IgD-negative memory B cell (primary cell): ENCODE data around the gene VEPH1. TPM values are rescaled to one million over a fixed set of nuclear protein-coding genes. Genes with fewer than 3 reads are reported as not detected.

ENCODE experiments used
- H3K27ac Mint-ChIP-seq, 3 donors: one replicate each; pipeline ENCODE4 v1.8.0; 2020 to 2022; ENCODE audit warnings: mild to moderate bottlenecking in 3 of 3, mixed read lengths in 3 of 3, moderate library complexity in 1 of 3
- H3K27me3 Mint-ChIP-seq: one replicate; pipeline ENCODE4 v1.8.0; 2021; ENCODE audit warnings: mixed read lengths
- H3K36me3 Mint-ChIP-seq: one replicate; pipeline ENCODE4 v1.8.0; 2020; ENCODE audit warnings: mild to moderate bottlenecking, mixed read lengths
- H3K4me1 Mint-ChIP-seq, 3 donors: one replicate each; pipeline ENCODE4 v1.8.0; 2020 to 2022; ENCODE audit warnings: mixed read lengths in 3 of 3, mild to moderate bottlenecking in 1 of 3
- H3K4me3 Mint-ChIP-seq, 4 donors: one replicate each; pipeline ENCODE4 v1.8.0; 2020 to 2022; ENCODE audit warnings: mild to moderate bottlenecking in 4 of 4, mixed read lengths in 4 of 4, moderate library complexity in 3 of 4
- H3K9me3 Mint-ChIP-seq, 3 donors: one replicate each; pipeline ENCODE4 v1.8.0; 2020 to 2021; ENCODE audit warnings: mixed read lengths in 3 of 3, mild to moderate bottlenecking in 1 of 3
- polyA plus RNA-seq: library from polyadenylated mRNA; unstranded; fragments of 300-500 nt; fragmentation: Illumina TruSeq; gene quantifications from one replicate; pipeline ENCODE4 v1.2.3, GENCODE V29; 2021

VEPH1 gene
- polyA plus RNA-seq, 1 donor from 2014 or later = not detected

- Mint-ChIP-seq H3K9me3 (no peaks in the 10 kb centered on the region), H3K4me1 (no peaks in the 10 kb centered on the region), H3K27me3 (no peaks in the 10 kb centered on the region), H3K4me3 (no peak overlapping the region), H3K27ac (no peak overlapping the region), H3K36me3 (peaks cover 2% of the 10 kb centered on the region)
Observed at GRCh38 chr3:157294953-157295352, 208.3 kb downstream of the VEPH1 start.

GRCh38 chr3:157294491-157294890 is 208.7 kb downstream of the VEPH1 start:
- Mint-ChIP-seq H3K4me3 (no peak overlapping the region), H3K27ac (no peak overlapping the region)

DNA sequence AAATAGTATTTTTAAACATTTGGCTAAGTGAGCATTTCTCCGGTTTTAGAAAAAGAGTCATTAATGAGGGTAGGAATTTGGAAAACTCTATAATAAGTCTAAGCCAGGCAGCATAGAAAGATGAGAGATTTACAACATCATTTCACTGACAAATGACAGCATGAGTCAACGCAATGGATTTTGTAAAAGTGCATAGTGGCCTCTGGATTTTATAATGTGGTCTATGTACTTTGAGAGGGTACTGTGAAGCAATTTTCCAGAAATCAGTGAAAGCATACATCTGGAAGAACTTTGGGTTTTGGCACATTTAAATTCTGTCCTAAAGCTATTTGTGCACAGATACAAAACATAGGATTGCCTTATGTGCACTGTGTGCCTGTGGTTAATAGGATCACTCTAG is 212.4 kb downstream of the VEPH1 start:
- Mint-ChIP-seq H3K27me3 (no peaks in the 10 kb centered on the region), H3K36me3 (peaks cover 5% of the 10 kb centered on the region), H3K4me1 (no peaks in the 10 kb centered on the region), H3K9me3 (no peaks in the 10 kb centered on the region), H3K4me3 (no peak overlapping the region), H3K27ac (no peak overlapping the region)

More at GRCh38 chr3:157294491-157294890, 208.7 kb downstream of the VEPH1 start:
- no peaks in the 10 kb centered on the region for H3K4me1 Mint-ChIP-seq
- H3K9me3 Mint-ChIP-seq = no peaks in the 10 kb centered on the region
- peaks cover 2% of the 10 kb centered on the region for H3K36me3 Mint-ChIP-seq
- no peaks in the 10 kb centered on the region for H3K27me3 Mint-ChIP-seq

DNA sequence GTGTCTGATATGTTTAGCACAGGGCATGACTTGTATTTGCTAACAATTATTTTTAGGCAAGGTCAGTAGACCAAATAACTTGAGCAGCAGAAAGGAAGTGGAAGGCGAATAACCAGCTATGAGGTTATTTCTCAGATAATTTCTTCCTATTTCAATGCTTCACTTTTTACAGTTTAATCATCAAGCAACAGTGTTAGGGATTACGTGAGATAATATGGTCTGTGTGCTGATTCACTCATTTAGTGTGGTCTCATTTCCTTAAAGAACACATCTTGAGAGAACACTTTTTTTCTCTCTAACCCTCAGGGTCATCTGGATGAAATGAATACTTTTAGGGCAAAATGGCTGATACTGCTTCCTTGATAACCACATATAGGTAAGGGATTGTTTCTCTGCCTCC is 217.2 kb downstream of the VEPH1 start:
- H3K9me3 Mint-ChIP-seq = no peaks in the 10 kb centered on the region
- H3K27ac Mint-ChIP-seq = no peak overlapping the region
- no peaks in the 10 kb centered on the region for H3K27me3 Mint-ChIP-seq
- H3K4me3 Mint-ChIP-seq = no peak overlapping the region
- no peaks in the 10 kb centered on the region for H3K4me1 Mint-ChIP-seq
- H3K36me3 Mint-ChIP-seq = peaks cover 3% of the 10 kb centered on the region

DNA sequence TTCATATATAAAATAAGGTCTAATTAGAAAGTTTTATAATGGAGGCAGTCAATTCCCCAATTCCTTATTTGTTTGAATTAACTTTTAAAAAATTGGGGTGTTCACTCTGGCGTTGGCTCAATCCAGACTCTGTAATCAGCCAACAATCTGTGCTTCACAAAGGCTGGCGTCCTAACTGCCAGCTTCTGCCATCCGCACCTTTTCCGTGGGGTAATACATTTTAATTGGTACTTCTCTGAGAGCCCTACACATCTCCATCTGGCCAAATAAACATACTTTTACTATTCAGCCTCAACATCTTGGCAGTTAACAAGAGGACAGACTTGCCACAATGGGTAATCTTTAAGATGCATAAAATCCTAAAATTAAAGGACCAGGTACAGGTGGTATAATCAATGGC is 218.1 kb downstream of the VEPH1 start:
- H3K9me3 Mint-ChIP-seq = no peaks in the 10 kb centered on the region
- no peaks in the 10 kb centered on the region for H3K27me3 Mint-ChIP-seq
- peaks cover 3% of the 10 kb centered on the region for H3K36me3 Mint-ChIP-seq
- no peak overlapping the region for H3K4me3 Mint-ChIP-seq
- no peaks in the 10 kb centered on the region for H3K4me1 Mint-ChIP-seq
- no peak overlapping the region for H3K27ac Mint-ChIP-seq

GRCh38 chr3:157284688-157285087 is 218.5 kb downstream of the VEPH1 start:
- no peaks in the 10 kb centered on the region for H3K27me3 Mint-ChIP-seq
- no peaks in the 10 kb centered on the region for H3K4me1 Mint-ChIP-seq
- H3K4me3 Mint-ChIP-seq = no peak overlapping the region
- peaks cover 3% of the 10 kb centered on the region for H3K36me3 Mint-ChIP-seq
- H3K27ac Mint-ChIP-seq = no peak overlapping the region
- no peaks in the 10 kb centered on the region for H3K9me3 Mint-ChIP-seq

- H3K27ac Mint-ChIP-seq = no peak overlapping the region
- no peaks in the 10 kb centered on the region for H3K4me1 Mint-ChIP-seq
- no peaks in the 10 kb centered on the region for H3K27me3 Mint-ChIP-seq
- no peaks in the 10 kb centered on the region for H3K9me3 Mint-ChIP-seq
- H3K4me3 Mint-ChIP-seq = no peak overlapping the region
- no peaks in the 10 kb centered on the region for H3K36me3 Mint-ChIP-seq
Observed at GRCh38 chr3:157282261-157283191, 220.7 kb downstream of the VEPH1 start.

- H3K27me3 Mint-ChIP-seq = no peaks in the 10 kb centered on the region
- H3K4me3 Mint-ChIP-seq = no peak overlapping the region
Observed at GRCh38 chr3:157280786-157281185, 222.4 kb downstream of the VEPH1 start.

DNA sequence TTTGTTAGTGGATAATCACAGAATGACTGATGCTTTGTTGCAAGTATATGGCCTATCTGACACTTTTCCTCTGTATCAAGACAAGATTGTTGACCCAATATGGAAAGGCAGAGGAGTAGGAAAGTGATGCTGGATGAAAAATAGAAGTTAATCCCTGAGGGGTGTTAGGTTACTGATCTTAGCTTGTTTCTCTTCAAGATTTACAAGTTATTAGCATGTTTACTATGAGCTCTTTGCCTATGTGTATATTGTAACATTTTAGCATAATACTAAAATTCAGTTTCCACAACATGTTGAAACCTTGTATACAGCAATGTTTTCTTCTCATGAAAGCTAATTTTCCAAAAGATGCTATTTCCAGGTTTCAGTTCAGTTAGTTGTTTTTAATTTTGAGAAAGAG is 222.9 kb downstream of the VEPH1 start:
- H3K9me3 Mint-ChIP-seq = no peaks in the 10 kb centered on the region

More at GRCh38 chr3:157280786-157281185, 222.4 kb downstream of the VEPH1 start:
- no peaks in the 10 kb centered on the region for H3K9me3 Mint-ChIP-seq
- H3K27ac Mint-ChIP-seq = no peak overlapping the region
- no peaks in the 10 kb centered on the region for H3K4me1 Mint-ChIP-seq
- H3K36me3 Mint-ChIP-seq = no peaks in the 10 kb centered on the region

DNA sequence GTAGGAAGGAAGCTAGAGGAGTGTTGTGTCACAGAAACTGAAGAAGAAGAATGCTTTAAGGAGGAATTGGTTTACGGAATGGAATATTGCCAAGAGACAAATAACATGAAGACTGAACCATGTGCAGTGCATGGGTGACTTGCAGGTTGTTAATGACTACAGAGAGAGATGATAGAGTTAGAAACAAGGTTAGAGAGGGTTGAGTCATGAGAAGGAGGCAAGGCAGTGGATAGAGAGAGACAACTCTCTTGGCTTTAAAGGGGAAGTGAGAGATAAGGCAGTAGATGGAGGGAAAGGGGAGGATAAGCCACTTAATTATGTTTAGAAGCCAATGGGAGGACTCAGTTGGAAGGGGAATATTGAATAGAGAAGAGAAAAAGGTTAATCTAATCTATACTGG is 224.0 kb downstream of the VEPH1 start:
- H3K36me3 Mint-ChIP-seq = no peaks in the 10 kb centered on the region
- no peaks in the 10 kb centered on the region for H3K9me3 Mint-ChIP-seq
- no peak overlapping the region for H3K4me3 Mint-ChIP-seq
- no peaks in the 10 kb centered on the region for H3K27me3 Mint-ChIP-seq
- no peak overlapping the region for H3K27ac Mint-ChIP-seq
- H3K4me1 Mint-ChIP-seq = no peaks in the 10 kb centered on the region

More for the DNA sequence above, 222.9 kb downstream of the VEPH1 start:
- Mint-ChIP-seq H3K27ac (no peak overlapping the region), H3K4me3 (no peak overlapping the region), H3K4me1 (no peaks in the 10 kb centered on the region), H3K27me3 (no peaks in the 10 kb centered on the region), H3K36me3 (no peaks in the 10 kb centered on the region)

GRCh38 chr3:157276801-157277200 is 226.4 kb downstream of the VEPH1 start:
- H3K4me1 Mint-ChIP-seq = no peaks in the 10 kb centered on the region
- H3K4me3 Mint-ChIP-seq = no peak overlapping the region
- peaks cover 1% of the 10 kb centered on the region for H3K36me3 Mint-ChIP-seq
- H3K27me3 Mint-ChIP-seq = no peaks in the 10 kb centered on the region
- H3K9me3 Mint-ChIP-seq = no peaks in the 10 kb centered on the region
- H3K27ac Mint-ChIP-seq = no peak overlapping the region

DNA sequence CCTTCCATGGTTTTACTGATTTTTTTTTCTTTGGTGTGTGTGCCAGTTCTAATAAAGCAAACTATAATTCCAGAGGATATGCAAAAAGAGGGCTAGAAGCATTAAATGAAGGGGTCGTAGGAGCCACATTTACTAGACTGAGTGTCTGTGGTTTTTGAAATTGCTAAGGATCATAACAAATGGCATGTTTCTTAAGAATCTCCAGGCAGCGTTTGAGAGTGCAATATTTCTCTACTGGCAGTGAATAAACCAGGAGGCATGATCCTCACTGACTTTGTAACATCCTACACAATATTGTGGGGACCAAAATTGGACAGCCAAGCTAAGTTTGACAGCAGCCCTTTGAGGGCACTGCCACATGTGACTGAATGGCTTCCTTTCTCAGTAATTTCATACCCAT is 227.4 kb downstream of the VEPH1 start:
- Mint-ChIP-seq H3K4me1 (peaks cover 0 to under 1% (median 0%) of the 10 kb centered on the region in 3 donors), H3K4me3 (no peak overlapping the region)

GRCh38 chr3:157274644-157275137 is 228.5 kb downstream of the VEPH1 start:
- Mint-ChIP-seq H3K9me3 (no peaks in the 10 kb centered on the region), H3K36me3 (peaks cover 3% of the 10 kb centered on the region), H3K27ac (no peak overlapping the region), H3K4me1 (peaks cover 0 to 2% (median 0%) of the 10 kb centered on the region in 3 donors), H3K4me3 (no peak overlapping the region), H3K27me3 (no peaks in the 10 kb centered on the region)

More for the DNA sequence above, 227.4 kb downstream of the VEPH1 start:
- peaks cover 2% of the 10 kb centered on the region for H3K36me3 Mint-ChIP-seq
- H3K27ac Mint-ChIP-seq = no peak overlapping the region
- no peaks in the 10 kb centered on the region for H3K9me3 Mint-ChIP-seq
- no peaks in the 10 kb centered on the region for H3K27me3 Mint-ChIP-seq

- peaks cover 5% of the 10 kb centered on the region for H3K36me3 Mint-ChIP-seq
- peaks cover 0 to 2% (median 0%) of the 10 kb centered on the region in 3 donors for H3K9me3 Mint-ChIP-seq
- no peak overlapping the region for H3K27ac Mint-ChIP-seq
- no peaks in the 10 kb centered on the region for H3K27me3 Mint-ChIP-seq
- no peak overlapping the region for H3K4me3 Mint-ChIP-seq
- peaks cover 0 to 2% (median 0%) of the 10 kb centered on the region in 3 donors for H3K4me1 Mint-ChIP-seq
Observed at GRCh38 chr3:157271283-157271882, 231.8 kb downstream of the VEPH1 start.

DNA sequence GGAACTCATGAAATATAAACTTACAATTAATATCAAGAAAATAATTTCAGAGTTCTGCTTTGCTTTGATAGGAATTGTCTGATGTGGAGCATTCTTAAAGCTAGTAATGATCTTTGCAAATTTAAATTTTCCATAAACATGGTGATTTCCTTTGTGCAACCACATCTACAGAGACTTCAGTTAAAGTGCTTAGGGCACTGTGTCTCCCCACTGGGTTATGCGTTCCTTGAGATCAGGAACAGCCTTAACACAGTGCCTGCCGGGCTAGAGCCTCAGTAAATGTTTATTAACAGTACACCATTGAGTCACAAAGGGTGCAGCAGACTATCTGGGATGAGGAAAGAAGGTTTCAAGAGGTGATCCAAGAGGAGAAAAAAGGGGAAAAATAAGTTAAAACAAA is 235.2 kb downstream of the VEPH1 start:
- Mint-ChIP-seq H3K27ac (no peak overlapping the region), H3K9me3 (peaks cover 0 to 2% (median 0%) of the 10 kb centered on the region in 3 donors), H3K36me3 (peaks cover 4% of the 10 kb centered on the region)

More for the DNA sequence above, 235.2 kb downstream of the VEPH1 start:
- peaks cover 0 to 2% (median 0%) of the 10 kb centered on the region in 3 donors for H3K4me1 Mint-ChIP-seq
- no peak overlapping the region for H3K4me3 Mint-ChIP-seq
- H3K27me3 Mint-ChIP-seq = no peaks in the 10 kb centered on the region
